Hematopoietic multipotent progenitor cell treated with erythropoietin and hydrocortisone succinate and interleukin-3 and kit ligand, for 15 days (in vitro differentiated cells): ENCODE data around the gene ZCCHC3.

Experiments
- DNase-seq: peaks from one replicate; pipeline ENCODE4 v3.0.0-alpha.2; 2015; ENCODE audit warnings: low spot score

ZCCHC3 gene

DNA sequence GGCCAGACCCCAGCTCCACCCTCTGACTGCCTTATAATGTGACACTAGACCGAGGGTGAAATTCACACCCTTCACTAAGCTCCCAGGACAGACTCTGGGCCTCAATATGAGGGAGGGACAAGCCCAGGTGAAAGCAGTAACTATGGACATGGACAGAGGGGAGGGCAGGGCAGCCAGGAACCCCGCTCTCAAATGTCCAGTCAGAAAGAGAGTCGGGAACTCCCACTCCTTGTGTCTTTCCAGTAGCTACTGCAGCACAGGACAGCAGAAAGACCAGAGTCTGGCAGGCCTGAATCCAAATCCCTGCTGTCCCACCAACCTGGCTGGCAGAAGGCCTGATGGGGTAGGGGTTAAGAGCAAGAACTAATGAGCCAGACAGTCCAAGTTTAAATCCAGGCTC lies 13.2 kb upstream of the ZCCHC3 start:
- DNase-seq: no peak

DNA sequence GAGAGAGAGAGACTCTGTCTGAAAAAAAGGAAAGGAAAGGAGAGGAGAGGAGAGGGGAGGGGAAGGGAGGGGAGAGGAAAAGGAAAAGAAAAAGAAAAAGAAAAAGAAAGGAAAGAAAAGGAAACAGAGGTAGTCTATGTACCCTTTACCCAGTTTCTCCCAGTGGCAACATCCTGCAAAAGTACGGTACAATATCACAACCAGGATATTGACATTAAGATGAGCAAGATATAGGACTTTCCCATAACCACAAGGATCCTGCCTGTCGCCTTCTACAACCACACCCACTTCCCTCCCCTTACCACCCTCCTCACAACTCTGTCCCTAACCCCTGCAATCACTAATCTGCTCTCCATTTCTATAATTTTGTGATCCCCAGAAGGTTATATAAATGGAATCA lies 10.9 kb upstream of the ZCCHC3 start:
- no peak for DNase-seq

DNA sequence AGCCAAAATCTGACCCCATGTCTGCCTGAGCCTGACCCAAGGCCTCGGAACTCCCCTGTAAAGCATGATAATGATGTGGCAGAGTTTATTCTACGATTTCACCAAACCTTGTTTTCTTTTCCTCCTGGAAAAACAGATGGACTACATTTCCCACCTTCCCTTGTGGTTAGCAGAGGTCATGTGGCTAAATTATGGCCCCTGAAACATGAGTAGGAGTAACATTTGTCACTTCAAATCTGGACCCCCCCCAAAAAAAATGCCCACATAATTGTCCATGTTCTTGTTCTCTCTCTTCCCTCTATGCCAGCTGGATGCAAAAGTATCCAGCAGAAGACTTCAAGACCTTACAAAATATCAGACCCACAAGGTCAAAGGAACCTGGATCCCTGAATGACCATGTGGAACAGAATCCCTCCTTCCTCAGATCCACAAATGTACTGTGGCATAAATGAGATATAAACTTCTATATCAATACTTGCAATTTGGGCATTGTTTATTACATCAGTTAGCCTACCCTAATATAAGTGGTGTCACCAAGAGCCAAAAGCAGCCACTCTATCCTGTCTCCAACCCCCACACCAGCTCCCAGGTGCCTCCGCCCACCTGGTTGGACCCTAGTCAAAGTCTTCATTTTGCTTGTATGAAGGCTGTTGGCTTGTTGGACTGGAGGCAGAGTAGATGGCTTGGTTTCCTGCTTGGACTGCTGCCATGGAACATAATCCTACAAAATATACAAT lies 8.2 kb upstream of the ZCCHC3 start:
- DNase-seq: no peak

DNA sequence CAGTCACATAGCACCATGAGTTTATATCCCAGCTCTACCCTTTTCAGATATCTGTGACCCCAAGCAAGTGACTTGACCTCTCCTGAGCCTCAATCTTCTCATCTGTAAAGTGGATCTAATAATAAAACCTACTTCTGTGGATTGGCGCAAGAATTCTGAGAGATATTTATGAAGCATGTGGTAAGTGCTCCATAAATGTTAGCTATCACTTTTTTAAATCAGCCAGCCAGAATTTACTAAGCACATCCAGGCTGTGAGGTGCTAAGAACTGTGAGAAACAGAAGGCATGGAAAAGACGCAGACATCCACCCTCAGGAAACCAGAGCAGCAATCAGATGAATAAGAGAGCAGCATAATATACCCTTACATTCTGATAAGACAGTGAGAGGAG lies 7.7 kb upstream of the ZCCHC3 start:
- DNase-seq: no peak

DNA sequence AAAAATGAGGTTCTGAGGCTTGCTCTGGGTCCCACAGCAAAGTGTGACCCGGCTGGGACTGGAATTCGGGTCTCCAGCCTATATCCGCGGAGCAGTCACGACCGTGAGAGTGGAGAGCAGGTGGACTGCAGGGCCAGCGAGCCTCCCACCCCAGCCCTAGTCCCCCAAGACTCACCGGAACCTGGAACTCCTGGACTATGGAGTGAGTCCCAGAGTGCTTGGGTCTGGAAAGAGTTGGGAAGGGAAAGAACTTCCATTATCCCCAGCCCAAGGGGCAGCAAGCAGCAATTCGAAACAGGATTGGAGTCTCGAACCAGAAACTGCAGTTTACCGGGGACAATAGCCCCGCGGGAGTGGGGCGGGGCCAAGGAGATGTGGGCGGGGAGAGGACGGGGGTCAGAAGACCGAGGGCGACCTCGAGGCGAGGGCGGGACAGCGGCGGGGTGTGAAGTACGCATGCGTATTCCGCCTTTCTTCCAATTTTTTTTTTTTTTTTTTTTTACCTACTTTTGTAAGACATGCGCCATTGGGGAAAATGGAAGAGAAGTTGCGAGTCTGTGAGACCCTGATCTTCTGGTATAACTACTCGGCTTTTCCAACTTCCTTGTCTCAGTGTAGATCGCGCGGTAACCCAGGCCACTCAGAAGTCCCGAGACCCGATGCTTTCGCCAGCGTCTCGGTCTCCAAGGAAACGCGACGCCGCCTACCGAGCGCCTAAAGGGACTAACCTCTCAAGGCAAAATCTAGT lies 7.1 kb upstream of the ZCCHC3 start, which contains the start of gene C20orf96:
TSS of gene C20orf96 (minus strand) at position 667 of the 748 bp plus-strand sequence. CDS start at position 527, 140 bp downstream.
- DNase-seq: peak; percentile 84

DNA sequence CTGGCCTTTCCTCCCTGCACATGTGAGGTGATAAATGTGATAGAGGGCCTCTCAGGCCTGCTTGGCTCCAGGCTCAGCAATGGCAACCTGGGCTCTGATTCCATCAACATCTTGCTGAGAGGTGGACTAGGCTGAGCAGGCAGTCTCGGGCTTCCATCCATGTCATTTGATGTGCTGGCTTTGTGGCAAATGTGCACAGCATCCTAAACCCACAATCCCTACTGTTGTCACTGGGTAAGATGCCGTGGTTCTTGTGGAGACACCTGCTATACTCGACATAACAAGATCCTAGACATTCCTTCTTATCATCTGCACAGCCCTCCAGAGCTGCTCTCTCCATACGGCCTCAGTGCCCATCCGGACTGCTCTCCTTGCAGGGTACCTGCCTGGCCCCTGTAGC lies 2.8 kb upstream of the ZCCHC3 start:
- no peak for DNase-seq

DNA sequence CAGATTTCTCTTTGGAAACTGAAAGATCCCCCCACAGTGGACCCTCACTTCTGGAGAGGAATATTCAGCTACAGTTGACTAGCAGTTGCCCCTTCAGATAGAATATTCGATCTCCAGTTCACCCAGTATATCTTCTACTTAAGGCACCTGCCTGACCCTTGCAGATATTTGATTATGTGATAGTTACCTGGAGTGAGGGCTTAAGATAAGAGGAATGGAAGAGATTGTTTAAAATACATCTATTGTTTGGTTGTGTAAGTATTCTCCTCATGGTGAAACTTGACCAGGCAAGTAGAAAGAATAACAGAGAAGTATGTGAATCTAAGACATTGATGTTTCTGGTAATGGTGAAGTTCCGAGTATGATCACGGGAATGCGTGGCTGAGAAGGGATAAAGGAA lies 1.6 kb upstream of the ZCCHC3 start:
- DNase-seq: no peak

DNA sequence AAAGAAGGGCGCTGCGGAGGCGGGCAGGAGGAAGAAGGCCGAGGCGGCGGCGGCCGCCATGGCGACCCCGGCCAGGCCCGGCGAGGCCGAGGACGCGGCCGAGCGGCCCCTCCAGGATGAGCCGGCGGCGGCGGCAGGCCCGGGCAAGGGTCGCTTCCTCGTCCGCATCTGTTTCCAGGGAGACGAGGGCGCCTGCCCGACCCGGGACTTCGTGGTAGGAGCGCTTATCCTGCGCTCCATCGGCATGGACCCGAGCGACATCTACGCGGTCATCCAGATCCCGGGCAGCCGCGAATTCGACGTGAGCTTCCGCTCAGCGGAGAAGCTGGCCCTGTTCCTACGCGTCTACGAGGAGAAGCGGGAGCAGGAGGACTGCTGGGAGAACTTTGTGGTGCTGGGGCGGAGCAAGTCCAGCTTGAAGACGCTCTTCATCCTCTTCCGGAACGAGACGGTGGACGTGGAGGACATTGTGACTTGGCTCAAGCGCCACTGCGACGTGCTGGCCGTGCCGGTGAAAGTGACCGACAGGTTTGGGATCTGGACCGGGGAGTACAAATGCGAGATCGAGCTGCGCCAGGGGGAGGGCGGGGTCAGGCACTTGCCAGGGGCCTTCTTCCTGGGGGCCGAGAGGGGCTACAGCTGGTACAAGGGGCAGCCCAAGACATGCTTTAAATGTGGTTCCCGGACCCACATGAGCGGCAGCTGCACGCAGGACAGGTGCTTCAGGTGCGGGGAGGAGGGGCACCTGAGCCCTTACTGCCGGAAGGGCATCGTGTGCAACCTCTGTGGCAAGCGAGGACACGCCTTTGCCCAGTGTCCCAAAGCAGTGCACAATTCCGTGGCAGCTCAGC lies 780 bp downstream of the ZCCHC3 start:
- DNase-seq: peak; percentile 43

DNA sequence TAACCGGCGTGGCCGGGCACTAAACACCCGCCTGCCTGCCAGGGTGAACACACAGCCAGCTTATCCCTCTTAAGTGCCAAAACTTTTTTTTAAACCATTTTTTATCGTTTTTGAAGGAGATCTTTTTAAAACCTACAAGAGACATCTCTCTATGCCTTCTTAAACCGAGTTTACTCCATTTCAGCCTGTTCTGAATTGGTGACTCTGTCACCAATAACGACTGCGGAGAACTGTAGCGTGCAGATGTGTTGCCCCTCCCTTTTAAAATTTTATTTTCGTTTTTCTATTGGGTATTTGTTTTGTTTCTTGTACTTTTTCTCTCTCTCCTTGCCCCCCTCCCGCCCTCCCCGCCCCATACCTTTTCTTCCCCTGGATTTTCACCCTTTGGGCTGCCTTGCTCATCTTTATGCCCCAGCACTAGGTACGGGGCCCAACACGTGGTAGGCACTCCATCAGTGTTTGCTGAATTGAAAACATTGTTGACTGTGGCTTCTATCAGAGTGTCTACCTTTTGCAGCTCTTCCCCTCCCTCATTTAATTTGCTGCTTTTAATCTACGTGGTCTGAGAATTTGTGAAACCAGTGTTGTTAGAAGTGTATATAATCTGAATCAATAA lies 1.5 kb downstream of the ZCCHC3 start:
- no peak for DNase-seq

DNA sequence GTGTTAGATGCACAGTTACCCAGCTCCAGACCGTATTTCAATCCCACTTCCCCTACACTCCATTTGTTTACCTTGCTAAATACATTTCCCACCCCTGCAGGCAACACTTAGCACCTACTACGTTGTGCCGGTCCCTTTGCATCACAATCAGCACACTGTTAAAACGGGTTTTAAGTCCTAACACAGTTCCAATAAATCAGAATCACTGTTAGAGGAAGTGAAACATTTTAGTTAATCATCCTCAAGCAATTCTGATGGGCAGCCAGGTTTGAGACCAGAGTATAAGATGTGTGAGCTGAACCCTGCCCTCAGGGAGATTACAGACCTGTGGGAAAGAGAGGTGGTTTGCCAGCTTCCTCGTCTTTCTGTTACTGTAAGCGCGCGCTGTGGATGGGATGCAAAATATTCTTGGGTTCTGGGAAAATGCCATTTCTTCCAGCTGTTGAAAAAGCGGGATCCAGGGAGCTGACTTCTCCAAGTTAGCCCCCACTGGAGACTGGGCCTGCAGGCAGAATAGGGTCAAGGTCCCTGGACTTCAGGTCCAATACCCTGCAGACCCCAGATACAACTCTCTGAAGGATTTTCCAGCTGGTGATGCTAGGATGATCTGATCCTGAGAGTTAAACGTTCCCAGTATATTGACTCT lies 3.1 kb downstream of the ZCCHC3 start:
- no peak for DNase-seq

DNA sequence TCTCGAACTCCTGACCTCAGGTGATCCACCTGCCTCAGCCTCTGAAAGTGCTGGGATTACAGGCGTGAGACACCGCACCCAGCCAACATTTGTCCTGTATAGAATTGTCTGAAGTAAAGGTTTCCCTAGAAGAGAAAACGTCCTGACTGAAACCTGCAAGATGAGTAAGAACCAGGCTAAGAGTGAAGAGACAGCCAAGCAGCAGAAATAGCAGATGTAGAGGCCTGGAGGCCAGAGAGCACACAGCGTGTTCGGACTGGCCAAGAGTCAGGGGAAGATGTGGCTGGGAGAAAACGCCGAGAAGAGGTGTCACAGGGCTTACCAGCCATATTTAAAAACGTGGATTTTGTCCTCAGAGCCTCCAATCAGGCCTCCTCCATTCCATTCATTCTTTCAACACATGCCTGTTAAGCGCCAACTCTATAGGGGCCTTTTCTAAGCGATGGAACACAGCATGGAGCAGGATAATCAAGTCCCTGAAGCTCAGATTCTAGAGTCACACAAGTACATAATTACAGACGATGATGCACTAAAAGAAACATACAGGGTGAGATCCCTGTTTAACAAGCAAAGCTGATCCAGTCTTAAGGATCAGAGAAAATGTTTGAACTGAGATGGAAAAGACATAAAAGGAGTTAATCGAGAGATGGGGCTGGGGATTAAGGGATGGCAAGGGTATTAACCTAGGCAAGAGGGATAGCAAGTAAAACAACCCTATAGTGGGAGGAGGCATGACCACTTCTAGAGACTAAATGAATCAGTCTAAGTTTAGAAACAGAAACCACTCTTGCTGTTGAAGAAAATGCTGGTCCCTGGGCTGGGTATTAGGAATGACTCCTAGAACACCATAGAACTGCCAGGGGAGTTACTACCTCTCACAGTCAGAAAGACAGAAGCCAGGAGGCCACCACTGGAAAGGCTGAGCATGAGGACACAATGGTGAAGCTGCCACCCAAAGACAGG lies 4.8 kb downstream of the ZCCHC3 start:
- no peak for DNase-seq

DNA sequence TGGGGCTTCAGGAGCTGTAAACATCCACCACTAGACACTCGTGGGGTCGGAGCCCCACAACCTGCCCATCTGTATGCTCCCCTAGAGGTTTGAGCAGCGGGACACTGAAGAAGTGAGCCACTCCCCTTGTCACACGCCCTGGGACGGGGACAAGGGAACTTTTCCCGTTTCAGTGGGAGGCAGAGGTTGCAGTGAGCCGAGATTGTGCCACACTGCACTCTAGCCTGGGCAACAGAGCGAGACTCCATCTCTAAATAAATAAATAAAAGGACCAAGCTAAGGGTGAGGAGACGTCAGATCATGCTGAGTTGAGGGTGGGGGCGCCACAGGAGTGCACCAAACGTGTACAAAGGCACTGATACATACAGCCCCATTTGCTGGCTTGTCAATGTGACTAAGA lies 8.4 kb downstream of the ZCCHC3 start:
- no peak for DNase-seq

DNA sequence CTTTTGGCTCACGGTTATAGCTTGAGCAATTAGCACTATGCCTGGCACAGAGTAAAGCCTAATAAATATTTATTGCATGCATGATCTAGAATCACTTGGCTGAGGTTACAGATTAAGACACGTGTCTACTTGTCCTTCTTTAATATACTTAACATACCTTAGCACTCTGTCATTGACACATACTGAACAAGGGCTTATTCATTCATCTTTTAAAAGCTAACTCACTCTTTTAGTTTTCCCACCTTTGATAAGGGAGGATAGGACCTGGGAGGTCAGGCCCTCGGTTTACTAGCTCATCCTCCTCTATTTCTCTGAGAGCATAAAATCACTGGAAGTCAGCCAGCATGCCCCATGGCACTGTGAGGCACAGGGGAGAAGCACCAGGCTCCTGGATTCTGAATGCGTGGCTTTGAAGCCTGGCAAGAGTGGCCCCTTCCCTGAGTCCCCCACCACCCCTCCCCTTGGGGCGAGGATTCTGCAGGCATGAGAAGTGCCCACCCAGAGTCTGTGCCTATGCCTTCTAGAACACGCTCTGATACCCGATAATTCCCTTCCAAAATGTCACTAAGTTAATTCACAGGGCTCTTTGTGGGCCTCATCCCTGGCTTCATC lies 11.2 kb downstream of the ZCCHC3 start:
- DNase-seq: no peak

DNA sequence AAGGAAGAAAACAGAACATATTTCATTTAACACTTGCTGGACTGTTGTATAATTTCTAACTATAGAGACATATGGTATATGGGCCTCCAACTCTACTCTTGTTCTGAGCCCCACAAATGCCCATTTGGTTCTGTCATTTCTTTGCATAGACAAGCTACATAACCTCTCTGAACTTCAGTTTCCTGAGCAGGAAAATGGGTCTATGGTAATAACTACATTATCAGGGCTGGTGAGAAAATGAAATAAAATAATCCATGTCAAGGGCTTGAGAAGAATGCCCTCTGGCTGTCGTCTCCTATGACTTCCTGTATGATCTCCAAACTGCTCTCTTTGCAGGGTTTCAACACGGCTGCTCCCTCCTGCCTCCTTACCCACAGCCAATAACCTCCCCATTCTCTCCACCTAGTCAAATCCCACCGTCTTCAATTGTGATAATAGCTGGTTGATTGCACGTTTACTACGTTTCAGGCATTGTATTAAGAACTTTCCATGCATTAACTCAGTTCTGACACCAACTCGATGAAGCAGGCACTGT lies 12.0 kb downstream of the ZCCHC3 start:
- DNase-seq: no peak

DNA sequence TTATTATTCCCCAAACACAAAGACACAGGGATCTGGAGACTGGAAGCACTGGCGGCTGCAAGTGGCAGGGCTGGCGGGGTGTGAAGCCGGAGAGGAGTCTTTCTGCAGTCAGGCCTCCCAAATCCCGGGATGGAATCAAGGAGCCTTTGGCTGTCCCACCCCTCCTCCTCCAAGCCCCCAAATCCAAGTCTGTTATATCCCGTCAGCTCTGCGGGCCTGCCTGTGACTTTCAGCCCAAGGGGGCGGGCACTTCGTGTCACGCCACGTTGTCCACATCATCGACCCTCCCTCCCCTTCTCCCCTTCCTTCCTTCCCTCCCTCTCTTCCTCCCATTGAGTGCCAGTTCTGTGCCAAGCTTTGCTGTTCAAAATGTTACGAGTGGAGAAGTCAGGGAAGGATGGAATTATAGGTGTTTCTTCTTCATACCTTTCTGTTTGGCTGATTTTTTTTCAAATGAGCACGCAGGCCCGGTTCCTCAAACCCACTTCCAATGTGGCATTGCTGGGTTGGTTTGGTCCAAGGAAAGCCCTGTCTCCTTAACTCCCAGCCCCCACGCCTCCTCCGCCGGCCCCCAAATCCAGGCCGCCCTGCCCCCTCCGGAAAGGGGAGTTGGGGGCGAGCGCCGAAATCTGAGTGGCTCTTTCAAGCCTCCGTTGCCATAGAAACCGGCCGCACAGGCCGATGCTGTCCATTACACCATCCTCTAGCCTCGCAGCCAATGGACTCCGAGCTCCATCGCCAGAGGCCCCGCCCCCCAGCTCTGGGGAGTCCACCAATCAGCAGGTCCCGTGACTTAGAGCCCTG lies 12.7 kb downstream of the ZCCHC3 start:
- DNase-seq: peak; percentile 80

DNA sequence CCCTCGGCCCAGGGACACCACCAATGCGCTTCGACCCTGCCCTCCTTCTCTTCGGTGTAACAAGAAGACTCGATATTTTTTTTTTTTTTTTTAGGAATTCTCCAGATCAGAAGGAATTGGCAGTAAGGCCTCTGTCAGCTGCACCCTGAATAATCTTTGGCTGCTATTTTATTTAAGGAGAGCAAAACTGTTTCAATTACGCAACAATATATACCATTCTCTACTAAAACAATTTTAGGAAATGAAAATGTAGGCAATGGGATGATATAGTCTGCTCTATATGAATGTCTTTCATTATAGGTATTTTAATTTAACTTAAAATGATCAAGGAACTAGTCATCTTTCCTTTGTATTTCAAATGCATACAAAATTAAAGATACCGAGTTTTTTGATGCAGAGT lies 13.3 kb downstream of the ZCCHC3 start:
- no peak for DNase-seq

DNA sequence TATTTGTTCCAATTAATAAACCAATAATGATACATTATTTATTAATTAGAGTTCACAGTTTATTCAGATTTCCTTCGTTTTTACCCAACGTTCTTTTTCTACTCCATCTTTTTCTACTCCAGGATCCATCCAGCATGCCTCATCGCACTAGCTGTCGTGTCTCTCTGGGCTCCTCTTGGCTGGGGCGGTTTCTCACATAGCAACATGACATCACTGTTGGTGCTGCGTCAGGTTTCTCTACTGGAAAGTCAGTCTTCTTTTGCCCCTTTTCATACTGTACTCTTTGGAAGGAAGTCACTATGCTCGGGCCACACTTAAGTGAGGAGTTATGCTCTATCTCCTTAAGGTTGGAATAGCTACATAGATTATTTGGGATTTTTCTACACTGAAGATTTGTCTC lies 14.2 kb downstream of the ZCCHC3 start:
- DNase-seq: no peak

DNA sequence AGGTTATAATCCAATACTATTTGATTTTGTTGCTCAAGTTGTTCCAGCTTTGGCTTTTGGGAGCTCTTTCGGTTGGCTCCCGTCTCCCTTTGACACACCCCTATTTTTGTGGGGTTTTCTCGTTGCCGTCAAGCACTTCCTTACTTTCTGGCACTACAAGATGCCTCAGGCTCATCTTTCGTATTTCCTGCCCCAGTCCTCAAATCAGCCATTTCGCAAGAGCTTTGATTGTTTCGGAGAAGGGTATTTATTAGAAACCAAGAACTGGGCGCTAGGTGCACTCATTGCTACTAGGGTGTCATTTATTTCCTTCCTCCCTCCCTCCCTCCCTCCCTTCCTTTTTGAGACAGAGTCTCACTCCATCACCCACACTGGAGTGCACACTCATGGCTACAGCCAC lies 14.7 kb downstream of the ZCCHC3 start:
- no peak for DNase-seq

DNA sequence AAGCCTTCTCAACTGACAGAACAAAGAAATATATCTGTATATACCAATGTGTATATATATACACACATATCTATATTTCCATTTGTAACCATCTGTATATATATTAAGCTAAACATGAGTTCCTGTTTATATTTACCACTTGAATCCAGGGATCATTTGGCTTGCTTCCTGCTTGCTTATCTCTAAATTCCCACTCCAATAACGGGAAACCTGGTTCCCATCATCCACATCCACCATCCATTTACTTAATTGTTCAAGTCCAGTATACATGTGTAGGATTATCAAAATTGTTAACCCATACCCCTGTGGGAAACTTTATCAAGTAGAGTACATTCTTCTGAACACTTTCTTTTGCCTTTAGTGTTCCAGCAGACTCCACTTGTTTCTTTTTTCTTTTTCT lies 15.5 kb downstream of the ZCCHC3 start:
- DNase-seq: no peak
